ENCODE measurements around the gene PRCC. TPM values are rescaled to one million over a fixed set of nuclear protein-coding genes. Genes with fewer than 3 reads are reported as not detected.

PRCC gene
- total RNA-seq, 1 experiment from 2014 or later: 131 TPM

- ChIA-PET CTCF (interaction anchor here (0.6 to 12.4 kb wide), 7 partner anchors 14 to 297 kb away, joined by 3 to 114 read pairs (median 10); partner anchors contain the start of genes NTRK1 and PEAR1), POLR2A (interaction anchor here (0.6 kb wide), 1 partner anchor 19 kb away, joined by 3 read pairs; no protein-coding TSS in a partner anchor)
- Mint-ChIP-seq H3K27me3 (ENCODE audit: insufficient read depth, unreplicated experiment) (no peaks in the 10 kb centered on the region), H3K36me3 (ENCODE audit: insufficient read depth, unreplicated experiment) (no peaks in the 10 kb centered on the region), H3K27ac (ENCODE audit: low read depth, unreplicated experiment) (no peak overlapping the region), H3K4me3 (ENCODE audit: unreplicated experiment) (no peak overlapping the region), H3K4me1 (ENCODE audit: insufficient read depth, unreplicated experiment) (peaks cover 30% of the 10 kb centered on the region), H3K9me3 (ENCODE audit: unreplicated experiment) (no peaks in the 10 kb centered on the region)
- intact Hi-C loops (cut with micrococcal nuclease): no loop called here
- BruUV-seq (replicated peaks): no TSS peak
- no peak for DNase-seq (ENCODE audit: unreplicated experiment)
- no peak for TF ChIP-seq CTCF (IDR thresholded peaks at IDR 0.05; ENCODE audit: unreplicated experiment)
These were observed 41.9 kb downstream of the PRCC start for GRCh38 chr1:156809281-156809680.

- H3K27ac Mint-ChIP-seq (ENCODE audit: low read depth, unreplicated experiment): no peak overlapping the region
- no peak for TF ChIP-seq CTCF (IDR thresholded peaks at IDR 0.05; ENCODE audit: unreplicated experiment)
- CTCF ChIA-PET: interaction anchor here (0.6 to 12.4 kb wide), 11 partner anchors 10 to 297 kb away, joined by 3 to 114 read pairs (median 4); partner anchors contain the start of genes NTRK1 and PEAR1
- H3K4me1 Mint-ChIP-seq (ENCODE audit: insufficient read depth, unreplicated experiment): peaks cover 32% of the 10 kb centered on the region
- DNase-seq (ENCODE audit: unreplicated experiment): no peak
- H3K27me3 Mint-ChIP-seq (ENCODE audit: insufficient read depth, unreplicated experiment): no peaks in the 10 kb centered on the region
- H3K4me3 Mint-ChIP-seq (ENCODE audit: unreplicated experiment): no peak overlapping the region
- H3K36me3 Mint-ChIP-seq (ENCODE audit: insufficient read depth, unreplicated experiment): no peaks in the 10 kb centered on the region
- no peaks in the 10 kb centered on the region for H3K9me3 Mint-ChIP-seq (ENCODE audit: unreplicated experiment)
- no TSS peak for BruUV-seq (replicated peaks)
- POLR2A ChIA-PET: interaction anchor here (0.9 kb wide), 1 partner anchor 9 kb away, joined by 3 read pairs; no protein-coding TSS in a partner anchor
- intact Hi-C loops (cut with micrococcal nuclease): no loop called here
These were observed 42.5 kb downstream of the PRCC start for GRCh38 chr1:156809711-156810366.

DNA sequence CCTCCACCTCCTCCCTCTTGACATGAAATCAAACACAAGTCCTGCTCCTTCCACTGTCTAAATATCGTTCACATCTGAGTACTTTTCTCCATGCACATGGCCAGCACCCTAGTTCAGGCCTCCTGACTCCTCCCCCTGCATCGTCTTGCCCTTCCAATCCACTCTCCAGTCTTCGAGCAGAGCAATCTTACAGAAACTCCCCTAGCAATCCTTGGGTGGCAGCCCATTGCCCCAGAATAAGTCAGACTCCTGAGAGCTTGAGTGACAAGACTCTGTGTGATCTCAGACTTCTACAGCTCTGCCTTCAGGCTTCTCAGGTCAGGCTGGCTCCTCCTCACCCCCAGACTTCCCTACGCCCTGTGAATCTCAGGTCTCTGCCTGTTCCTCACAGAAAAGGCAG lies 43.8 kb downstream of the PRCC start:
- no peak for DNase-seq (ENCODE audit: unreplicated experiment)
- Mint-ChIP-seq H3K36me3 (ENCODE audit: insufficient read depth, unreplicated experiment) (no peaks in the 10 kb centered on the region), H3K4me3 (ENCODE audit: unreplicated experiment) (no peak overlapping the region), H3K27me3 (ENCODE audit: insufficient read depth, unreplicated experiment) (no peaks in the 10 kb centered on the region), H3K27ac (ENCODE audit: low read depth, unreplicated experiment) (no peak overlapping the region), H3K9me3 (ENCODE audit: unreplicated experiment) (no peaks in the 10 kb centered on the region), H3K4me1 (ENCODE audit: insufficient read depth, unreplicated experiment) (peaks cover 41% of the 10 kb centered on the region)
- intact Hi-C loops (cut with micrococcal nuclease): no loop called here
- ChIA-PET POLR2A (no interaction called here), CTCF (interaction anchor here (0.6 to 12.4 kb wide), 9 partner anchors 11 to 127 kb away, joined by 3 to 114 read pairs (median 5); partner anchors contain the start of genes NTRK1 and PEAR1)
- TF ChIP-seq CTCF (IDR thresholded peaks at IDR 0.05; ENCODE audit: unreplicated experiment): no peak
- no TSS peak for BruUV-seq (replicated peaks)

DNA sequence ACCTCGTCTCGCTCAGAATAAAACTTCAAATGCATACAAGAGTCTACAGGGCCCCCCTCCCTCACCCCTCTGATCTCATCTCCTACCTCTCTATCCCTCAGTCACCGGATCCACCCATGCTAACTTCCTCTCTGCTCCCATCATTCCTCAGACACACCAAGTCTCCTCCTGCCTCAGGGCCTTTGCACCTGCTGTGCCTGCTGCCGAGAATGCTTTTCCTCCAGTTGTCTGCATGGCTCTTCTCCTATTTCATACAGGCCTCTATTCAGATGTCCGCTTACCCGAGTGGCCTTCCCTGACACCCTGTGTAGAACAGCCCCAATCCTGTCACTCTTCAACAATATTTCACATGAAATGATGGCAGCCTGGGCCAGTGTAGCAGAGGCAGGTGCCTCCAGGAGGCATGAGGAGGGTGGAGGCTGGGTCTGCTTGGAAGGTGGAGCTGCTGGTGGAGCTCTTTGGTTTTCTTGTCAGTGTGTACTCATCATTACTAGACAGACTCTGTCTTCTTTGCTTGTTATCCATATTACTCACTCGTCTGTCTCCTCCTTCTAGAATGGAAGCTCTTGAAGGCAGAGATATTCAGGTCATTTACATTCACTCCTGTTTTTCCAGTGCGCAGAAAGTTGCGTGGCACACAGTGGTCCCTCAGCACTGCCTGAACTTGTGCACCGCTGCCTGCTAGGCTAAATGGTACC lies 45.1 kb downstream of the PRCC start:
- Mint-ChIP-seq H3K27me3 (ENCODE audit: insufficient read depth, unreplicated experiment) (no peaks in the 10 kb centered on the region), H3K9me3 (ENCODE audit: unreplicated experiment) (no peaks in the 10 kb centered on the region), H3K4me3 (ENCODE audit: unreplicated experiment) (no peak overlapping the region), H3K27ac (ENCODE audit: low read depth, unreplicated experiment) (no peak overlapping the region), H3K4me1 (ENCODE audit: insufficient read depth, unreplicated experiment) (peaks cover 48% of the 10 kb centered on the region), H3K36me3 (ENCODE audit: insufficient read depth, unreplicated experiment) (no peaks in the 10 kb centered on the region)
- ChIA-PET CTCF (interaction anchor here (0.6 to 12.4 kb wide), 21 partner anchors 9 to 645 kb away, joined by 3 to 114 read pairs (median 5); partner anchors contain the start of genes NTRK1 and PEAR1), POLR2A (interaction anchor here (1.1 kb wide), 1 partner anchor 10 kb away, joined by 3 read pairs; no protein-coding TSS in a partner anchor)
- TF ChIP-seq CTCF (IDR thresholded peaks at IDR 0.05; ENCODE audit: unreplicated experiment): no peak
- intact Hi-C loops (cut with micrococcal nuclease): no loop called here
- no TSS peak for BruUV-seq (replicated peaks)
- no peak for DNase-seq (ENCODE audit: unreplicated experiment)

Data from MCF 10A (cell line).